Measurements from ENCODE around the gene NAA30.

NAA30 gene

GRCh38 chr14:57371013-57371412 is 19.4 kb upstream of the NAA30 start:
- TF ChIP-seq, protein P1, sequence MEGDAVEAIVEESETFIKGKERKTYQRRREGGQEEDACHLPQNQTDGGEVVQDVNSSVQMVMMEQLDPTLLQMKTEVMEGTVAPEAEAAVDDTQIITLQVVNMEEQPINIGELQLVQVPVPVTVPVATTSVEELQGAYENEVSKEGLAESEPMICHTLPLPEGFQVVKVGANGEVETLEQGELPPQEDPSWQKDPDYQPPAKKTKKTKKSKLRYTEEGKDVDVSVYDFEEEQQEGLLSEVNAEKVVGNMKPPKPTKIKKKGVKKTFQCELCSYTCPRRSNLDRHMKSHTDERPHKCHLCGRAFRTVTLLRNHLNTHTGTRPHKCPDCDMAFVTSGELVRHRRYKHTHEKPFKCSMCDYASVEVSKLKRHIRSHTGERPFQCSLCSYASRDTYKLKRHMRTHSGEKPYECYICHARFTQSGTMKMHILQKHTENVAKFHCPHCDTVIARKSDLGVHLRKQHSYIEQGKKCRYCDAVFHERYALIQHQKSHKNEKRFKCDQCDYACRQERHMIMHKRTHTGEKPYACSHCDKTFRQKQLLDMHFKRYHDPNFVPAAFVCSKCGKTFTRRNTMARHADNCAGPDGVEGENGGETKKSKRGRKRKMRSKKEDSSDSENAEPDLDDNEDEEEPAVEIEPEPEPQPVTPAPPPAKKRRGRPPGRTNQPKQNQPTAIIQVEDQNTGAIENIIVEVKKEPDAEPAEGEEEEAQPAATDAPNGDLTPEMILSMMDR (IDR thresholded peaks at IDR 0.05), result no peak

GRCh38 chr14:57375156-57375555 is 15.2 kb upstream of the NAA30 start:
- TF ChIP-seq, protein P1 (IDR thresholded peaks at IDR 0.05), result no peak

DNA sequence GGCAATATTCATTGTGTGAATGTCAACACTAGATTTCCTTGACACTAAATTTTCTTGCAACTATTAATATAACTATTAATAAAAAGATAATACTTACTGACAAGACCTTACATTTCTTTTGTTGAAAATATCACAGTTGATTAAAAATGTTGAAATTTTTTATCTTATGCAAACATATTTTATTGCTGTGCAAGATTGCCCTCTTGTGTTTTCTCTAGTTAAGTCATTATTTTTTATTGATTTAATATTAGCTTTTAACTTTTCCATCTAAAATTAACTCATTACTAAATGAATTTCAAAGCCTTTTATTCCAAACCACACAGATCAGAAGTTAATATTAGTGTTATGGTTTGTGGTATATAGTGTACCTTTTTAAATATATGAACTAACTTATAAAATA is 11.7 kb upstream of the NAA30 start:
- TF ChIP-seq, protein P1 (IDR thresholded peaks at IDR 0.05), result peak; percentile 46

GRCh38 chr14:57380935-57381334 is 9.5 kb upstream of the NAA30 start:
- TF ChIP-seq, protein P1 (IDR thresholded peaks at IDR 0.05), result no peak

- TF ChIP-seq, protein P1 (IDR thresholded peaks at IDR 0.05), result no peak
Measured at GRCh38 chr14:57382283-57382682, 8.1 kb upstream of the NAA30 start.

DNA sequence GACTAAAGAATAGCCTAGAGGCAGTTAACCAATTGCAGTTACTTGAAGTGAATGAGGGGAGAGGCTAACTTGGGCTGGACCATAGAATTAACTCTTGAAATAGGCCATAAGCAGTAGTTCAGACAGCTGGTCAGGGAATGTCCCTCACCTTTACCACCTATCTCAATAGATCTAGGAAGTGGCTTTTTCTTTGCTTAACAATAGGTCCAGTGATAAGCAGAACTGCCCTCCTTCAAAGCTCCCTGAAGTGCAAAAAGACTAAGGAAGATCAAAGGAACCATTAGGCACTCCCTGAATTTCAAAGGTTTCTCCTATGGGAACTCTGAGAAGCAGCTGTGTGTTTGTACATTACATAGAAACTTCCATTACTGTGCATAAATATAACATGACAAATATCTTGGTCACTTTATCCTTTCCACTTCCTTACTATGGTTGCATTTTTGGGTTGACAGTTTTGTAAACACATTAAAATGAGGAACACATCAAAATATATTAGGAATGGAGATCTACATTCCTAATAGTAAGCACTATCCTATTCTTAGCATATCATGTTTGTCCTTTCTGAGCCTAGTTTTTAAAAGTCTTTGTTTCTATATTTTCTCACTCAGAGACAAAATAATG is 7.2 kb upstream of the NAA30 start:
- TF ChIP-seq, protein P1 (IDR thresholded peaks at IDR 0.05), result no peak

DNA sequence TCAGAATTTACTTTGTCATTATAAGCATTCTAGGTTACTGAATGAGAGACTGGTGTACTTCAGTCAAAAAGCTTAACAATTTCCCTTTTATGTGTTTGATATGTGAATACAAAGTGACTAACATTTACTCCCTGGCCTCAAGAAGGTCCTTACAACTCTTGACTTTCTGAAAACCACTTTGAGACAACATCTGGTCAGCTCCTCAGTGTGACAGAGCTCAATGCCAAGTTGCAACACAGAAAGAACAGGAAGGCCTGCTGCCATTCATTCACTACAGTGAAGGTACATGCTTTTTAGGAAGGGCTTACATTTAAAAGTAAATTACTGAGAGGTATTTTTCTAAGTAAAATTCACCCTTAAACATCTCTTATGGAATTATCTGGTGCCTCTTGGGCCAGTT is 2.3 kb upstream of the NAA30 start:
- TF ChIP-seq, protein P1 (IDR thresholded peaks at IDR 0.05), result no peak

- TF ChIP-seq, protein P1 (IDR thresholded peaks at IDR 0.05), result no peak
Measured at GRCh38 chr14:57389646-57390036, 745 bp upstream of the NAA30 start.

Data from LNCAP (cell line).